ENCODE results near the gene ZNF892.

ZNF892 gene

GRCh38 chr2:95207111-95207961 is at the start of gene ZNF892:
Gene ZNF892, plus strand, starts transcription at chr2:95207521. Its CDS starts 295 bp downstream, at chr2:95207816.
- DNase-seq (ENCODE audit: low read depth), result peak; percentile 87
- peak within 1 kb of the TSS; percentile 69 for H3K4me3 ChIP-seq (ENCODE audit: control insufficient read depth, low read depth, low read length)
- peak; percentile 13 for TF ChIP-seq CTCF (conservative IDR thresholded peaks at IDR 0.05; ENCODE audit: control insufficient read depth, insufficient read depth, low read depth, low read length)

GRCh38 chr2:95158441-95158840 is 48.9 kb upstream of the ZNF892 start:
- peak overlapping the region; percentile 70 for H3K4me3 ChIP-seq (ENCODE audit: control insufficient read depth, low read depth, low read length)
- no peak for TF ChIP-seq CTCF (conservative IDR thresholded peaks at IDR 0.05; ENCODE audit: control insufficient read depth, insufficient read depth, low read depth, low read length)
- DNase-seq (ENCODE audit: low read depth), result peak; percentile 11

GRCh38 chr2:95158891-95159619 is 48.3 kb upstream of the ZNF892 start:
- peak overlapping the region; percentile 70 for H3K4me3 ChIP-seq (ENCODE audit: control insufficient read depth, low read depth, low read length)
- no peak for TF ChIP-seq CTCF (conservative IDR thresholded peaks at IDR 0.05; ENCODE audit: control insufficient read depth, insufficient read depth, low read depth, low read length)
- peak; percentile 29 for DNase-seq (ENCODE audit: low read depth)

GRCh38 chr2:95159690-95160449 is 47.5 kb upstream of the ZNF892 start, which contains the start of gene ZNF514:
Gene ZNF514, minus strand, starts transcription at chr2:95159848. Its CDS starts 6,595 bp downstream, at chr2:95153253.
- H3K4me3 ChIP-seq (ENCODE audit: control insufficient read depth, low read depth, low read length), result peak within 1 kb of the TSS; percentile 70
- DNase-seq (ENCODE audit: low read depth), result peak; percentile 52
- no peak for TF ChIP-seq CTCF (conservative IDR thresholded peaks at IDR 0.05; ENCODE audit: control insufficient read depth, insufficient read depth, low read depth, low read length)

- H3K4me3 ChIP-seq (ENCODE audit: control insufficient read depth, low read depth, low read length), result peak overlapping the region; percentile 97
- no peak for DNase-seq (ENCODE audit: low read depth)
- TF ChIP-seq CTCF (conservative IDR thresholded peaks at IDR 0.05; ENCODE audit: control insufficient read depth, insufficient read depth, low read depth, low read length), result no peak
Measured at GRCh38 chr2:95165030-95165370, 42.3 kb upstream of the ZNF892 start.

- H3K4me3 ChIP-seq (ENCODE audit: control insufficient read depth, low read depth, low read length), result peak within 1 kb of the TSS; percentile 97
- TF ChIP-seq CTCF (conservative IDR thresholded peaks at IDR 0.05; ENCODE audit: control insufficient read depth, insufficient read depth, low read depth, low read length), result peak; percentile 3
- peak; percentile 97 for DNase-seq (ENCODE audit: low read depth)
Measured at GRCh38 chr2:95165371-95166064, 41.8 kb upstream of the ZNF892 start, which contains the start of gene ZNF2. Gene ZNF2, plus strand, starts transcription at chr2:95165809. Its CDS starts 10,418 bp downstream, at chr2:95176227.
